ENCODE measurements around the gene TIAL1. TPM values are rescaled to one million over a fixed set of nuclear protein-coding genes. Genes with fewer than 3 reads are reported as not detected.

The TIAL1 gene
- total and polyA plus RNA-seq, 2 experiments from 2014 or later, result 92.6 to 131 TPM

DNA sequence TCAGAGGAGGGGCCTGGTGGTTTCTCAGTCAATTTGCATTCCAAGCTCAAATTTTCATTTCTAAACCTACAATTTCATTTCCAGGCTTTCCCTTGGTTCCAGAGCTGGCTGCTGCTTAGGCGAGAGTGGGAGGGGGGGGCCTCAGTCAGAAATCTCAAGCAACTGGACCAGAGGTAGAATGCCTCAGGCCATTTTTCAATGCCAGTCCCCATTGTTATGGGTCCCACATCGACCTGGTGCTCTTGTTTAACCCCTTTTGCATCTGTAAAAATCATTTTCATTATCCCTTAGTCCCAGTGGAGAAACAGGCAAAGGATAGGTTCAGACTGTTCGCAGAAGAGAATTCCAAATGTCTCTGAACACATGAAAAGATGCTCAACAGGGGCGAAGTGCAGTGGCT is 40.9 kb upstream of the TIAL1 start:
- H2AFZ ChIP-seq, result peak overlapping the region; percentile 76
- H3K4me2 ChIP-seq, result no peak overlapping the region
- H3F3A ChIP-seq (replicated peaks; ENCODE audit: low read depth), result no peaks in the 10 kb centered on the region
- no peaks in the 10 kb centered on the region for H3K36me3 ChIP-seq (ENCODE audit: insufficient read depth)
- ATAC-seq, result no peak
- H3K36me3 Mint-ChIP-seq (ENCODE audit: low read depth), result no peaks in the 10 kb centered on the region
- H4K20me1 ChIP-seq (replicated peaks; ENCODE audit: insufficient read depth), result no peaks in the 10 kb centered on the region
- no peak for TF ChIP-seq ZNF331 (CRISPR knock-in tag; IDR thresholded peaks at IDR 0.05; ENCODE audit: low read depth)
- TF ChIP-seq STAT1 (IDR thresholded peaks at IDR 0.05; ENCODE audit: unreplicated experiment), result no peak
- TF ChIP-seq EZH2 (IDR thresholded peaks at IDR 0.05; ENCODE audit: low read depth, unreplicated experiment), result no peak
- TF ChIP-seq NANOG (IDR thresholded peaks at IDR 0.05; ENCODE audit: borderline replicate concordance), result no peak
- H3K4me3 Mint-ChIP-seq, result no peak overlapping the region
- no peak overlapping the region for H3K27ac ChIP-seq (ENCODE audit: low read depth)
- H3K4me1 ChIP-seq (ENCODE audit: insufficient read depth), result no peaks in the 10 kb centered on the region
- H3K4me3 ChIP-seq, result no peak overlapping the region
- H3K27me3 Mint-ChIP-seq (ENCODE audit: insufficient read depth, low read depth, poor library complexity), result no peaks in the 10 kb centered on the region
- H3K4me1 Mint-ChIP-seq, result no peaks in the 10 kb centered on the region
- DNase-seq (ENCODE audit: low spot score), result no peak
- H3K9me2 ChIP-seq (ENCODE audit: insufficient read depth), result no peaks in the 10 kb centered on the region
- no peaks in the 10 kb centered on the region for H3K9me3 Mint-ChIP-seq
- H3K79me2 ChIP-seq (replicated peaks; ENCODE audit: insufficient read depth), result no peaks in the 10 kb centered on the region
- no peak overlapping the region for H3K27ac Mint-ChIP-seq
- H3K27me3 ChIP-seq (ENCODE audit: insufficient read depth), result no peaks in the 10 kb centered on the region

DNA sequence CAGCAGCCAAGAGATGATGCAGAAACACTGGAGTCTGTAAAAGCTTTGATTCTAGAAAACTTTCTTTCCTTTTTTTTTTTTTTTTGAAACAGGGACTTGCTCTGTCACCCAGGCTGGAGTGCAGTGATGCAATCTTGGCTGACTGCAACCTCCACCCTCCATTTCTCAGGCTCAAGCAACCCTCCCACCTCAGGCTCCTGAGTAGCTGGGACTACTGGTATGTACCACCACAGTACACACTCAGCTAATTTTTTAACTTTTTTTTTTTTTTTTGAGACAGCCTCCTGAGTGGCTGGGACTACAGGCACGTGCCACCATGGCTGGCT is 37.4 kb upstream of the TIAL1 start:
- H3K9me3 Mint-ChIP-seq, result no peaks in the 10 kb centered on the region
- no peak overlapping the region for H3K27ac Mint-ChIP-seq
- H3K79me2 ChIP-seq (replicated peaks; ENCODE audit: insufficient read depth), result no peaks in the 10 kb centered on the region
- no peak overlapping the region for H3K4me2 ChIP-seq
- H2AFZ ChIP-seq, result 0 out of 2 replicates have a peak overlapping the region, but pooled peaks have one; percentile 39
- TF ChIP-seq, protein P1, sequence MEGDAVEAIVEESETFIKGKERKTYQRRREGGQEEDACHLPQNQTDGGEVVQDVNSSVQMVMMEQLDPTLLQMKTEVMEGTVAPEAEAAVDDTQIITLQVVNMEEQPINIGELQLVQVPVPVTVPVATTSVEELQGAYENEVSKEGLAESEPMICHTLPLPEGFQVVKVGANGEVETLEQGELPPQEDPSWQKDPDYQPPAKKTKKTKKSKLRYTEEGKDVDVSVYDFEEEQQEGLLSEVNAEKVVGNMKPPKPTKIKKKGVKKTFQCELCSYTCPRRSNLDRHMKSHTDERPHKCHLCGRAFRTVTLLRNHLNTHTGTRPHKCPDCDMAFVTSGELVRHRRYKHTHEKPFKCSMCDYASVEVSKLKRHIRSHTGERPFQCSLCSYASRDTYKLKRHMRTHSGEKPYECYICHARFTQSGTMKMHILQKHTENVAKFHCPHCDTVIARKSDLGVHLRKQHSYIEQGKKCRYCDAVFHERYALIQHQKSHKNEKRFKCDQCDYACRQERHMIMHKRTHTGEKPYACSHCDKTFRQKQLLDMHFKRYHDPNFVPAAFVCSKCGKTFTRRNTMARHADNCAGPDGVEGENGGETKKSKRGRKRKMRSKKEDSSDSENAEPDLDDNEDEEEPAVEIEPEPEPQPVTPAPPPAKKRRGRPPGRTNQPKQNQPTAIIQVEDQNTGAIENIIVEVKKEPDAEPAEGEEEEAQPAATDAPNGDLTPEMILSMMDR (conservative IDR thresholded peaks at IDR 0.05; ENCODE audit: low read depth in 2 of 2), result no peak
- no peak for TF ChIP-seq JUNB (IDR thresholded peaks at IDR 0.05; ENCODE audit: unreplicated experiment)
- no peak for TF ChIP-seq EZH2 (IDR thresholded peaks at IDR 0.05; ENCODE audit: low read depth, unreplicated experiment)
- TF ChIP-seq, protein P2, sequence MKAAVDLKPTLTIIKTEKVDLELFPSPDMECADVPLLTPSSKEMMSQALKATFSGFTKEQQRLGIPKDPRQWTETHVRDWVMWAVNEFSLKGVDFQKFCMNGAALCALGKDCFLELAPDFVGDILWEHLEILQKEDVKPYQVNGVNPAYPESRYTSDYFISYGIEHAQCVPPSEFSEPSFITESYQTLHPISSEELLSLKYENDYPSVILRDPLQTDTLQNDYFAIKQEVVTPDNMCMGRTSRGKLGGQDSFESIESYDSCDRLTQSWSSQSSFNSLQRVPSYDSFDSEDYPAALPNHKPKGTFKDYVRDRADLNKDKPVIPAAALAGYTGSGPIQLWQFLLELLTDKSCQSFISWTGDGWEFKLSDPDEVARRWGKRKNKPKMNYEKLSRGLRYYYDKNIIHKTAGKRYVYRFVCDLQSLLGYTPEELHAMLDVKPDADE (IDR thresholded peaks at IDR 0.05), result no peak
- H3K4me3 Mint-ChIP-seq, result no peak overlapping the region
- no peaks in the 10 kb centered on the region for H3K4me1 Mint-ChIP-seq
- H3K9me2 ChIP-seq (ENCODE audit: insufficient read depth), result no peaks in the 10 kb centered on the region
- no peaks in the 10 kb centered on the region for H3K36me3 Mint-ChIP-seq (ENCODE audit: low read depth)
- no peaks in the 10 kb centered on the region for H3K4me1 ChIP-seq (ENCODE audit: insufficient read depth)
- no peaks in the 10 kb centered on the region for H3K27me3 ChIP-seq (ENCODE audit: insufficient read depth)
- no peak overlapping the region for H3K27ac ChIP-seq (ENCODE audit: low read depth)
- H3K4me3 ChIP-seq, result no peak overlapping the region
- H3K36me3 ChIP-seq (ENCODE audit: insufficient read depth), result no peaks in the 10 kb centered on the region
- ATAC-seq (no peak), DNase-seq (ENCODE audit: low spot score) (no peak)
- no peaks in the 10 kb centered on the region for H3F3A ChIP-seq (replicated peaks; ENCODE audit: low read depth)
- H3K27me3 Mint-ChIP-seq (ENCODE audit: insufficient read depth, low read depth, poor library complexity), result no peaks in the 10 kb centered on the region
- H4K20me1 ChIP-seq (replicated peaks; ENCODE audit: insufficient read depth), result no peaks in the 10 kb centered on the region

DNA sequence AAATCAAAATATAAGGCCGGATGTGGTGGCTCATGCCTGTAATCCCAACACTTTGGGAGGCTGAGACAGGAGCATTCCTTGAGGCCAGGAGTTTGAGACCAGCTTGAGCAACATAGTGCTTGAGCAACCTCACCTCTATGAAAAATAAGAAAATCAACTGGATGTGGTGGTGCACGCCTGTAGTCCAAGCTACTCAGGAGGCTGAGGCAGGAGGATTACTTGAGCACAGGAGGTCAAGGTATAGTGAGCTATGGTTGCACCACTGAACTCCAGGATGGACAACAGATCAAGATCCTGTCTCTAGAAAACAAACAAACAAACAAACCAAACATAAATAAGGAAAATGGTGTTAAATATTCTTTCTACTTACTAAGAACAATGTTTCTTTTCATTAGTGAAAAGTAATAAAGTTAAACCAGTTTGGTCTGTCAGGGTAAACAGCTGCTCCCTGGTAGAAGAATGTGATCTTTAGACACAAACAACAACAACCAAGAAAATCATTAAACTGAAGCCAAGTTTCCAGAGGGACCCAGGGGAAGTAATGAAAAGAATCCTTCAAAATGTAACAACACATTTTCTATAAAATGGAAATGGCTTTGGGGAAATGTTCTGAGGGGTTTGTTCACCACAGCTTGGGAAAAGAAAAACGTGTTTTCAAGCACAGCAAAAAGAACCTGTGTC is 36.9 kb upstream of the TIAL1 start:
- no peaks in the 10 kb centered on the region for H3K79me2 ChIP-seq (replicated peaks; ENCODE audit: insufficient read depth)
- H3F3A ChIP-seq (replicated peaks; ENCODE audit: low read depth), result no peaks in the 10 kb centered on the region
- 0 out of 2 replicates have a peak overlapping the region, but pooled peaks have one; percentile 39 for H2AFZ ChIP-seq
- H4K20me1 ChIP-seq (replicated peaks; ENCODE audit: insufficient read depth), result no peaks in the 10 kb centered on the region
- no peaks in the 10 kb centered on the region for H3K4me1 Mint-ChIP-seq
- no peaks in the 10 kb centered on the region for H3K4me1 ChIP-seq (ENCODE audit: insufficient read depth)
- no peaks in the 10 kb centered on the region for H3K27me3 Mint-ChIP-seq (ENCODE audit: insufficient read depth, low read depth, poor library complexity)
- no peak for TF ChIP-seq EZH2 (IDR thresholded peaks at IDR 0.05; ENCODE audit: low read depth, unreplicated experiment)
- no peak for TF ChIP-seq JUNB (IDR thresholded peaks at IDR 0.05; ENCODE audit: unreplicated experiment)
- no peaks in the 10 kb centered on the region for H3K27me3 ChIP-seq (ENCODE audit: insufficient read depth)
- no peaks in the 10 kb centered on the region for H3K9me3 Mint-ChIP-seq
- H3K36me3 Mint-ChIP-seq (ENCODE audit: low read depth), result no peaks in the 10 kb centered on the region
- H3K4me3 Mint-ChIP-seq, result no peak overlapping the region
- H3K27ac ChIP-seq (ENCODE audit: low read depth), result no peak overlapping the region
- no peak overlapping the region for H3K27ac Mint-ChIP-seq
- H3K36me3 ChIP-seq (ENCODE audit: insufficient read depth), result no peaks in the 10 kb centered on the region
- DNase-seq (ENCODE audit: low spot score) (no peak), ATAC-seq (no peak)
- no peak overlapping the region for H3K4me2 ChIP-seq
- H3K4me3 ChIP-seq, result no peak overlapping the region
- no peaks in the 10 kb centered on the region for H3K9me2 ChIP-seq (ENCODE audit: insufficient read depth)
